ENCODE data around the gene PRPH2. TPM values are rescaled to one million over a fixed set of nuclear protein-coding genes. Genes with fewer than 3 reads are reported as not detected.

PRPH2 gene
- polyA plus RNA-seq, 3 donors = 0.05 TPM; not detected in 2

DNA sequence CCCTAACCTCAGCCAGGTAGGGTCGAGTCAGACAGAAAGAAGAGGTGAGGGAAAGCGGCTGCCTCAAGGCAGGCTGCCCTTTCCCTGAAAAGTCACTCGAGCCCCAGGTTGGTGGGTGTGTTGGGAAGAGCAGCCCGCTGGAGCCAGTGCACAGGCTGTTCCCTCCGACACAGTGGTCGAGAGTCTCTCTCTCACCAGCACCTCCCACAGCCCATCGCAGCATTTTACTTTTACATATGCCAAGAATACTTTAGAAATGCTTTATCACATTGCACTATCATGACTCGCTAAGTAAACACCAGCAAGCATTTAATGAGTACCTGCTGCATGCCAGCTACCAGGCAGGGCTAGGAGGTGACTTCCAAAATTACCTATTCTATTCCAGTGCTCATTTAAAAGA is 1.7 kb downstream of the PRPH2 start:
- Mint-ChIP-seq H3K9me3 (peaks cover 0 to 1% (median 0%) of the 10 kb centered on the region in 7 donors), H3K4me1 (no peaks in the 10 kb centered on the region)
- 97% methylated on average over 4 of the region's 8 CpGs for WGBS (ENCODE audit: insufficient coverage)

DNA sequence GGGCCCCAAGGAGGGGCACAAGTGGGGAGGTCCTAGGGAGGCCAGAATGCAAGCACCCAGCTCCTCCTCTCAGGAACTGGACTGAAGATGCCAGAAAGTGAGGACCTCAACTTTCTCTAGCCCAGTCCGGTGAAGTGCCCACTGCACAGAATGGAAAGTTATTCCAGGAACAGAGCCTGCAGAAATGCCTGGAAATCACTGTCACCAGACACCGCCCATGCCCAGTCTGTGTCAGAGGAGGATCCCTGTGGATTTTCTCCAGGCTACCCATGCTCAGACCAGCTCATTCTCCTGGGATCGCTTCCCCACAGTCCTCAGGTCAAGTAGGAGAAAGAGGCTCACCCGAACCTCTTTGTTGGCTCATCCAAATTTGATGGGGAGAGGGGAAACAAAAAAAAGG is 6.5 kb downstream of the PRPH2 start:
- Histone ChIP-seq H3K4me3 (replicated peaks in 1 of 3; ENCODE audit: low read depth in 2 of 3, low read length in 3 of 3) (no peak overlapping the region), H3K9ac (ENCODE audit: insufficient read depth, low read length, poor library complexity, severe bottlenecking) (no peak overlapping the region), H3K4me1 (ENCODE audit: control insufficient read depth in 1 of 2, insufficient read depth in 2 of 2, low read length in 2 of 2) (no peaks in the 10 kb centered on the region), H3K79me2 (ENCODE audit: insufficient read depth, low read length) (no peaks in the 10 kb centered on the region), H3K9me3 (replicated peaks in 1 of 2; ENCODE audit: control insufficient read depth in 1 of 2, insufficient read depth in 1 of 2, low read length in 2 of 2) (peaks cover 6 to 9% of the 10 kb centered on the region in 2 donors), H3K27ac (ENCODE audit: low read depth in 1 of 2, low read length in 2 of 2) (no peak overlapping the region), H3K36me3 (replicated peaks in 1 of 2; ENCODE audit: control insufficient read depth in 1 of 2, insufficient read depth in 2 of 2, low read length in 2 of 2) (no peaks in the 10 kb centered on the region), H4K20me1 (ENCODE audit: insufficient read depth, low read length) (no peaks in the 10 kb centered on the region), H3K27me3 (ENCODE audit: control insufficient read depth in 2 of 2, insufficient read depth in 2 of 2, low read length in 2 of 2) (no peaks in the 10 kb centered on the region), H2AFZ (ENCODE audit: insufficient read depth, low read depth, low read length, poor library complexity, severe bottlenecking) (no peak overlapping the region), H3K4me2 (replicated peaks; ENCODE audit: extremely low read depth, low read length, poor library complexity, severe bottlenecking) (no peak overlapping the region)
- no peaks in the 10 kb centered on the region for H3K4me1 Mint-ChIP-seq
- no peaks in the 10 kb centered on the region for H3K36me3 Mint-ChIP-seq
- TF ChIP-seq, protein P1, sequence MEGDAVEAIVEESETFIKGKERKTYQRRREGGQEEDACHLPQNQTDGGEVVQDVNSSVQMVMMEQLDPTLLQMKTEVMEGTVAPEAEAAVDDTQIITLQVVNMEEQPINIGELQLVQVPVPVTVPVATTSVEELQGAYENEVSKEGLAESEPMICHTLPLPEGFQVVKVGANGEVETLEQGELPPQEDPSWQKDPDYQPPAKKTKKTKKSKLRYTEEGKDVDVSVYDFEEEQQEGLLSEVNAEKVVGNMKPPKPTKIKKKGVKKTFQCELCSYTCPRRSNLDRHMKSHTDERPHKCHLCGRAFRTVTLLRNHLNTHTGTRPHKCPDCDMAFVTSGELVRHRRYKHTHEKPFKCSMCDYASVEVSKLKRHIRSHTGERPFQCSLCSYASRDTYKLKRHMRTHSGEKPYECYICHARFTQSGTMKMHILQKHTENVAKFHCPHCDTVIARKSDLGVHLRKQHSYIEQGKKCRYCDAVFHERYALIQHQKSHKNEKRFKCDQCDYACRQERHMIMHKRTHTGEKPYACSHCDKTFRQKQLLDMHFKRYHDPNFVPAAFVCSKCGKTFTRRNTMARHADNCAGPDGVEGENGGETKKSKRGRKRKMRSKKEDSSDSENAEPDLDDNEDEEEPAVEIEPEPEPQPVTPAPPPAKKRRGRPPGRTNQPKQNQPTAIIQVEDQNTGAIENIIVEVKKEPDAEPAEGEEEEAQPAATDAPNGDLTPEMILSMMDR (IDR thresholded peaks at IDR 0.05) = no peak
- H3K9me3 Mint-ChIP-seq = peaks cover 6 to 16% (median 7%) of the 10 kb centered on the region in 7 donors
- H3K4me3 Mint-ChIP-seq = no peak overlapping the region
- peaks cover 2 to 5% (median 2%) of the 10 kb centered on the region in 3 donors for H3K27me3 Mint-ChIP-seq (ENCODE audit: low read depth in 3 of 3)
- H3K27ac Mint-ChIP-seq = no peak overlapping the region
- intact Hi-C loops (cut with micrococcal nuclease) = no loop called here
- no peak for DNase-seq
- WGBS (ENCODE audit: insufficient coverage) = 100% methylated on average over 2 of the region's 4 CpGs

More for the DNA sequence above, 1.7 kb downstream of the PRPH2 start:
- intact Hi-C loops (cut with micrococcal nuclease) = loop anchor here in 1 of 2 donors (10.0 kb wide), 1 partner anchor 64 kb away; the partner anchor contains the start of gene BICRAL
- Mint-ChIP-seq H3K4me3 (no peak overlapping the region), H3K36me3 (no peaks in the 10 kb centered on the region), H3K27me3 (ENCODE audit: low read depth in 3 of 3) (peaks cover 4 to 8% (median 4%) of the 10 kb centered on the region in 3 donors), H3K27ac (no peak overlapping the region)
- H3K36me3 ChIP-seq (replicated peaks in 1 of 2; ENCODE audit: control insufficient read depth in 1 of 2, insufficient read depth in 2 of 2, low read length in 2 of 2) = no peaks in the 10 kb centered on the region
- no peaks in the 10 kb centered on the region for H3K4me1 ChIP-seq (ENCODE audit: control insufficient read depth in 1 of 2, insufficient read depth in 2 of 2, low read length in 2 of 2)
- no peaks in the 10 kb centered on the region for H4K20me1 ChIP-seq (ENCODE audit: insufficient read depth, low read length)
- TF ChIP-seq, protein P1 (IDR thresholded peaks at IDR 0.05) = no peak
- DNase-seq = no peak
- no peak overlapping the region for H3K4me2 ChIP-seq (replicated peaks; ENCODE audit: extremely low read depth, low read length, poor library complexity, severe bottlenecking)
- H3K27me3 ChIP-seq (ENCODE audit: control insufficient read depth in 2 of 2, insufficient read depth in 2 of 2, low read length in 2 of 2) = no peaks in the 10 kb centered on the region
- H3K79me2 ChIP-seq (ENCODE audit: insufficient read depth, low read length) = no peaks in the 10 kb centered on the region
- H3K9ac ChIP-seq (ENCODE audit: insufficient read depth, low read length, poor library complexity, severe bottlenecking) = no peak overlapping the region
- H3K27ac ChIP-seq (ENCODE audit: low read depth in 1 of 2, low read length in 2 of 2) = no peak overlapping the region
- H3K4me3 ChIP-seq (replicated peaks in 1 of 3; ENCODE audit: low read depth in 2 of 3, low read length in 3 of 3) = no peak overlapping the region
- H2AFZ ChIP-seq (ENCODE audit: insufficient read depth, low read depth, low read length, poor library complexity, severe bottlenecking) = no peak overlapping the region
- H3K9me3 ChIP-seq (replicated peaks in 1 of 2; ENCODE audit: control insufficient read depth in 1 of 2, insufficient read depth in 1 of 2, low read length in 2 of 2) = no peaks in the 10 kb centered on the region
